ENCODE data around the gene ZNF664.
A peak's percentile ranks its signal among the peaks of the same experiment; 100 is the strongest.

The ZNF664 gene

DNA sequence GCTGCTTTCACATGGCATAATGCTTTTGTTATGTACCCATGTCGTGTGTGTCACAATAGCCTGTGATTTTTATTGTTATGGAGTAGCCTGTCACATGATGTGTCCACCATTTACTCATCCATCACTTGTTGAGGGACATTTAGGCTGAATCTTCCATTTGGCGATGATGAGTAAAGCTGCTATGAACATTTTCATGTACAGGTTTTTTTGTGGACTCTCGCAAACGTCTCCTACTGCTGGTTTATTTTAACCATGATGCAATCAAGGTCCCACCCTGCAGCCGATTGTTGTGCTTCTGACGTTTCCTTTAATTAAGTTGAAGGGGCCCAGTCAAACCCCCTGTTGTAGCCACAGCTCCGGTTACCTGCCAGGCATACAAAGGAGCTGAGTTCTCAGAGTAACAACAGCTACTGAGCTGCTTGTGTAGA, 63.2 kb downstream of the ZNF664 start:
- TF ChIP-seq, protein P1, sequence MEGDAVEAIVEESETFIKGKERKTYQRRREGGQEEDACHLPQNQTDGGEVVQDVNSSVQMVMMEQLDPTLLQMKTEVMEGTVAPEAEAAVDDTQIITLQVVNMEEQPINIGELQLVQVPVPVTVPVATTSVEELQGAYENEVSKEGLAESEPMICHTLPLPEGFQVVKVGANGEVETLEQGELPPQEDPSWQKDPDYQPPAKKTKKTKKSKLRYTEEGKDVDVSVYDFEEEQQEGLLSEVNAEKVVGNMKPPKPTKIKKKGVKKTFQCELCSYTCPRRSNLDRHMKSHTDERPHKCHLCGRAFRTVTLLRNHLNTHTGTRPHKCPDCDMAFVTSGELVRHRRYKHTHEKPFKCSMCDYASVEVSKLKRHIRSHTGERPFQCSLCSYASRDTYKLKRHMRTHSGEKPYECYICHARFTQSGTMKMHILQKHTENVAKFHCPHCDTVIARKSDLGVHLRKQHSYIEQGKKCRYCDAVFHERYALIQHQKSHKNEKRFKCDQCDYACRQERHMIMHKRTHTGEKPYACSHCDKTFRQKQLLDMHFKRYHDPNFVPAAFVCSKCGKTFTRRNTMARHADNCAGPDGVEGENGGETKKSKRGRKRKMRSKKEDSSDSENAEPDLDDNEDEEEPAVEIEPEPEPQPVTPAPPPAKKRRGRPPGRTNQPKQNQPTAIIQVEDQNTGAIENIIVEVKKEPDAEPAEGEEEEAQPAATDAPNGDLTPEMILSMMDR (IDR thresholded peaks at IDR 0.05; ENCODE audit: low read depth, low read length): no peak
- DNase-seq (ENCODE audit: extremely low read depth, low read depth): no peak

DNA sequence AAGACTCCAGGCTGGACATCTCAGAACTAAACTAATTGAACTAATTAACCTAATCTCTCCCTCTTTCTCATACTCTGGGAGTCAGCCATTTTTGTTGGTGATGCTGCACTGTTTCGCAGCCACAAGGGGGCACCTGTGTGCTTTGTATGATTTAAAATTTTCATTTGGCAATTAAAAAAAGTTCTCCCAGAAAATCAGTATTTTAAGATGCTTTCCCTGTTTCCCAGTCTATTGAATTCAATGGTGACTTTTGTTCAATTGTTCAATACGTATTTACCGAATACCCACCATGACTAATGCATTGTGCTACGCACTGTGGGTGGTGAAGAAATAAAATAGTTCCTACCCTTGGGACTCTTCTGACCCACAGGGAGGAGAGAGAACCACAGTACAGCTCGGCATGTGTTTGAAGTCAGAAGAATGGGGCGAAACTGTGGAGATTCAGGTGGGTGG, 63.7 kb downstream of the ZNF664 start:
- TF ChIP-seq, protein P1 (IDR thresholded peaks at IDR 0.05; ENCODE audit: low read depth, low read length): peak; percentile 90

DNA sequence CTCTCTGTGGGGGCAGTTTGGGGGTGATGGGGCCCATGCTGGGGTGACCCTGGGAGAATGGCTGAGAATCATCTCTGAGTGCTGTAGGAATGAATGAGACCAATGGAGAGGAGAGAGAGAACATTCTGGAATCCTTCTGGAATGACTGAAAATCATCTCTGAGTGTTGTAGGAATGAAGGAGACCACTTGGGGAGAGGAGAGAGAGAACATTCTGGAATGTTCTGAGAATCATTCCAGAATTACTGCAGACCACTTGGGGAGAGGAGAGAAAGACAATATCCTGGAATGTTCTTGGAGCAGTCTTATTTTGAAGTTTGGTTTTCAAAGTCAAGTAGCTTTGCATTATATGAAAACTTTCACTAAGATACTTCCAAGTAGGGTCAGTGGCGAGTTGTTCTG, 64.3 kb downstream of the ZNF664 start:
- TF ChIP-seq, protein P1 (IDR thresholded peaks at IDR 0.05; ENCODE audit: low read depth, low read length): no peak
- no peak for DNase-seq (ENCODE audit: extremely low read depth, low read depth)

More for the DNA sequence above, 63.7 kb downstream of the ZNF664 start:
- DNase-seq (ENCODE audit: extremely low read depth, low read depth): no peak

DNA sequence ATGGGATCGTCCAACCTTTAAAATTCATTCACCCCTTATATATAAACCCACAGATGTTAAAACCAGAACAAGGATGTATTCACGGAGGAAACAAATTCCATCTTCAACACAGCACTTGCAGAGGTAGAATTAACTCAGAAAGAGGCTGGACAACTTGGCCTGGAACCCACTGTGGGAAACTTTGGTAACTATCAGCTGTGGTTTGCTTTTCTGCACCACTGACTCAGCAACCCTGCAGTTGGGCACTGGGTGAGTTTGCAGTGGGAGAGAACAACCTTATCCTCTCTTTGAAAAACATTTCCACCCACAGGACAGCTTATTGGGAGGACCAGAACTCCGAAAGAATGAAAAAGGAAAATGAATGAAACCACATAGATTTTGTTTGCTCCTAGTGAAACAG, 66.3 kb downstream of the ZNF664 start:
- TF ChIP-seq, protein P1 (IDR thresholded peaks at IDR 0.05; ENCODE audit: low read depth, low read length): no peak
- DNase-seq (ENCODE audit: extremely low read depth, low read depth): no peak

DNA sequence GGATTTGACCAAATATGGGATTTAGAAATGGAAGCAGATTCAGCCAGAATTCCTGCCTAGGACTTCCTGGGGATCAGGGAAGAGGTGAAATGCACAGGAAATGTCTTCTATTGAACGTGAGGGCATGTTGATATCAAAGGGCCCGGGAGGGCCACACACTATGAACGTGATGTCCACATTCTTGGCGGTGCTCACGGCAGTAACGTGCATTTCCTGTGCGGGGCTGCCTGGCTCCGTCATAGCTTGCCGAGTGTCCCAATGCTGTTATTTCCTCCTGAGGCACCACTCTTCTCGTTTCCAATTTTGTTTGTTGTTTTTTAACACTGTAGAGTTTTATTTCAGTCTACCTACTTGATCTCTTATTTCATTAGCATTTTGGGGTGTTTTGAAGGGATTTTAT, 67.3 kb downstream of the ZNF664 start:
- DNase-seq (ENCODE audit: extremely low read depth, low read depth): no peak
- TF ChIP-seq, protein P1 (IDR thresholded peaks at IDR 0.05; ENCODE audit: low read depth, low read length): no peak

DNA sequence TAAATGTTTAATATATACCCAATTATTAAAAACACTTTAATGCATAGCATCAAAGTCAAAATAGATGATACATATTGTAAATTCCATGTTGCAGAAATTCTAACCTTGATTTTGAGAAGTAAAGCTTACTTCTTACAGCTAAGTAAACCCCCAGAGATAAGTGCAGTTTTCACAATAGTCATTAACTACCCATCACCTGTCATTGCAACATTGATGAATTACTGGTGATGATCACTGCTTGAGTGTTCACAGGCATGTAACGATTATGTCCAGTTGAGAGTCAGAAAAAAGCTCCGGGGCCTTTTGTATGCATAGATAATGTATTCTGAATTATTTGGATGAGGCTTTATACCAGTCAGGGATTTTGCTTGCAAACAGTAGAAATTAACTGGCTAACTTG, 67.7 kb downstream of the ZNF664 start:
- TF ChIP-seq, protein P1 (IDR thresholded peaks at IDR 0.05; ENCODE audit: low read depth, low read length): no peak
- no peak for DNase-seq (ENCODE audit: extremely low read depth, low read depth)

DNA sequence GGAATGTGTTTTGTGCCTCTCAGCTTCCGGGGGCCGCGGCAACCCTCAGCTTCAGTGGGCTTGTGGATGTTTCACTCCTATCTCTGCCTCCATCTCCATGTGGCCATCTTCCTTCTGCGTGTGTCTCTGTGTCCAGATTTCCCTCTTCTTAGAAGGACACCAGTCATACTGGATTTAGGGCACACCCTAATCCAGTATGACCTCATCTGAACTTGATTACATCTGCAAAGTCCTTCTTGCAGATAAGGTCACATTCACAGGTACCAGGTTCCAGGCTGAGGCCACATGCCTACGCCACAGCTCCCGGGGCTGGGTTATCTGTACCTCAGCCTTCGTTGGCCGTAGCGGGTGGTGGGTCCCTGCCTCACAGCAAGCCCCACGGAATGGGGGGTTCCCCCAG, 68.9 kb downstream of the ZNF664 start:
- DNase-seq (ENCODE audit: extremely low read depth, low read depth): no peak
- TF ChIP-seq, protein P1 (IDR thresholded peaks at IDR 0.05; ENCODE audit: low read depth, low read length): no peak

Data from AG09319 (cell line).